ENCODE data around the gene PLA1A. TPM values are rescaled to one million over a fixed set of nuclear protein-coding genes. Genes with fewer than 3 reads are reported as not detected.
A peak's percentile ranks its signal among the peaks of the same experiment; 100 is the strongest.

PLA1A gene
- total RNA-seq, 1 donor from 2014 or later, result 1.7 TPM

DNA sequence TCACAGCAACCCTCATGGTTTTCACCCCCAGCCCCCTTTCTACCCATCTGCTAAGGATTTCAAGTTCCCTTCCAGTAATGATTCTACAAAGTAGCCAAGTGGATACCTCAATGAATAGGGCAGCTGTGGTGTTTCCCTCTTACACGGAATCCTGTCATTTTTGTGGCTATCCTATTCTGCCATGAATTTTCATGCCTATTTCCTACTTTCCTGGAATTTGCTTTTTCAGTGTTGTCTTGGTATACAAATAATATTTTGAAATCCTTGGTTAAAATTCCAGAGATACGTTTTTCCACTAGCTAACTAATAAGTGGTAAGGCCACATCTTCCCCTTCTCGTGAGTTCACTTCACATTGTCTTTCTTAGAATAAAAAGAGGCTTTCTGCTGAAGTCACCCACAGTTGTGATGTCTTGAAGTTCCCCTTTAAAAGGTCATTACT, 10.9 kb upstream of the PLA1A start:
- intact Hi-C loops (cut with DNase I), result no loop called here
- Histone ChIP-seq H3K27me3 (no peaks in the 10 kb centered on the region), H3K9me3 (no peaks in the 10 kb centered on the region), H3K27ac (no peak overlapping the region), H3K4me3 (no peak overlapping the region), H3K36me3 (no peaks in the 10 kb centered on the region), H3K4me1 (no peaks in the 10 kb centered on the region)
- TF ChIP-seq POLR2A (IDR thresholded peaks at IDR 0.05), result no peak
- TF ChIP-seq CTCF (IDR thresholded peaks at IDR 0.05), result no peak
- no peak for TF ChIP-seq POLR2AphosphoS5 (IDR thresholded peaks at IDR 0.05; ENCODE audit: insufficient read depth in 1 of 2, low read depth in 1 of 2)
- no peak for DNase-seq (ENCODE audit: extremely low spot score in 2 of 2)

DNA sequence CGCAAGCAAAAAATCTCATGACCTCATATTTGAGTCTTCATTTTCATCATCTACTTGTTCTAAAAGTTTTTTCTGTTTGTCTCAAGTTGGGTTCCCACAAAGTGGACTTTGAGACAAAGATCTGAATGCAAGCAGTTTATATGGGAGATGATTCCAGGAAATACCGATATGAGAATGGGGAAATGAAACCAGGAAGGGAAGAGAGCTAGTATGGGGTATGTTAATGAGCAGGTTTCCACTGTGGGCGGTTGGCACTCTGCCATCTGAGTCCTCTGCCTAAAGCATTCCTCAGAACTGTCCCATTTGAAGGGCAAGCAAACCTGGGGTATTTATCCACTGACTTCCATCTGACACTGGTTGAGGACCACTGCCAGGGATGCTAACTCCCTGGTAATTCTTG, 9.6 kb upstream of the PLA1A start:
- Histone ChIP-seq H3K9me3 (no peaks in the 10 kb centered on the region), H3K27ac (no peak overlapping the region), H3K36me3 (no peaks in the 10 kb centered on the region), H3K4me3 (no peak overlapping the region), H3K27me3 (no peaks in the 10 kb centered on the region), H3K4me1 (no peaks in the 10 kb centered on the region)
- DNase-seq (ENCODE audit: extremely low spot score in 2 of 2), result no peak
- TF ChIP-seq POLR2A (IDR thresholded peaks at IDR 0.05), result no peak
- no peak for TF ChIP-seq POLR2AphosphoS5 (IDR thresholded peaks at IDR 0.05; ENCODE audit: insufficient read depth in 1 of 2, low read depth in 1 of 2)
- TF ChIP-seq CTCF (IDR thresholded peaks at IDR 0.05), result no peak
- intact Hi-C loops (cut with DNase I), result no loop called here

DNA sequence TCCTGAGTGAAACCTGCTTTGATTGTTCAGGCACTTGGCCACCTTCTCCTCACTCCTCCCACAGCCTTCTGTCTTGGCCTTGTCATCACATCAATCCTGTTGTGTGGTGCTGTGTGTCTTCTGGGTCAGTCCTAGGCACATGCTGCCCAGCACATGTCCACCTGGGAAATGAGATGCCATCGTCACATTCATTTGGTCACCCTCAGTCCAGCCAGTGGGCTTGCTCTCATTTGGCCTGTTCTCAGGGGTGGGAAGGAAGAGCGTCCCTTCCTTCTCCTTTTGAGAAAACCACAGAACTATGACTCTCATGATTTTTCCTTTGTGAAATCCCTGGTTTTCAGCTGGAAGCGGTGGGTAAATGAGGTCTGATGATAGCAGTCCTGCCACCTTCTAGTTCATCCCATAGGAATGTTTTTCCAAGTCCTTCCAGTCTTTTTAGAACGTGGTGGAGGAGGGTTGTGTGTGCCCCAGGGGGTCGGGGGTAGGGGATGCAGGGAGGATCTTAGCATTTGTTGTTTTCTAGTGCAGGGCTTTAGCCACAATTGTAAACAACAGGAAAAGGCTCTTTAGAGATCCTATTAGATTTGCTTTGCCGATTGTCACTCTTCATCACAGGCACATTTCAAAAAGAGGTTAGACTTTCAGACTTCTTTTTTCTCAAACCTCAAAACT, 8.4 kb upstream of the PLA1A start:
- H3K9me3 ChIP-seq, result no peaks in the 10 kb centered on the region
- no peak overlapping the region for H3K27ac ChIP-seq
- H3K4me3 ChIP-seq, result no peak overlapping the region
- intact Hi-C loops (cut with DNase I), result no loop called here
- no peak for DNase-seq (ENCODE audit: extremely low spot score in 2 of 2)
- no peaks in the 10 kb centered on the region for H3K36me3 ChIP-seq
- no peaks in the 10 kb centered on the region for H3K27me3 ChIP-seq
- TF ChIP-seq CTCF (IDR thresholded peaks at IDR 0.05) (no peak), POLR2AphosphoS5 (IDR thresholded peaks at IDR 0.05; ENCODE audit: insufficient read depth in 1 of 2, low read depth in 1 of 2) (no peak)
- H3K4me1 ChIP-seq, result no peaks in the 10 kb centered on the region

DNA sequence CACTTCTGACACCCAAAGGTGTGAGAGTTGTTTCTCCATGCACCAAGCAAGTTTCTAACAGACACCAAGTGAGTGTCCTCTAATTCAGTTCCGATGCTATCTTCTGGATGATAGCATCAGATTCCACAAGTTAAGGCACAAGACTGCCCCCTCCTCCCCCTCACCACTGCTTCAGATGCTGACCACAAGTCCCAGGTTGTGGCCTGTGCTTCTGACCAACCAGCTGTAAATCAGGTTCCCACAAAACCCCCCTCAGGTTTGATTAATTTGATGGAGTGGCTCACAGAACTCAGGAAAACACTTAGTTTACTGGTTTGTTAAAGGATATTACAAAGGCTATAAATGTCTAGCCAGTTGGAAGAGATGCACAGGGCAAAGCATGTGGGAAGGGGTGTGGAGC, 7.0 kb upstream of the PLA1A start:
- no peak overlapping the region for H3K4me3 ChIP-seq
- TF ChIP-seq POLR2A (IDR thresholded peaks at IDR 0.05) (no peak), POLR2AphosphoS5 (IDR thresholded peaks at IDR 0.05; ENCODE audit: insufficient read depth in 1 of 2, low read depth in 1 of 2) (no peak), CTCF (IDR thresholded peaks at IDR 0.05) (no peak)
- peak in 1 of 2 donors; percentile 42 for DNase-seq (ENCODE audit: extremely low spot score in 2 of 2)
- H3K4me1 ChIP-seq, result no peaks in the 10 kb centered on the region
- no peaks in the 10 kb centered on the region for H3K36me3 ChIP-seq
- no peaks in the 10 kb centered on the region for H3K27me3 ChIP-seq
- intact Hi-C loops (cut with DNase I), result no loop called here
- H3K27ac ChIP-seq, result no peak overlapping the region
- no peaks in the 10 kb centered on the region for H3K9me3 ChIP-seq

GRCh38 chr3:119592861-119593260, 4.8 kb upstream of the PLA1A start:
- peaks cover 4% of the 10 kb centered on the region for H3K4me1 ChIP-seq
- H3K27ac ChIP-seq, result no peak overlapping the region
- DNase-seq (ENCODE audit: extremely low spot score in 2 of 2), result no peak
- no peaks in the 10 kb centered on the region for H3K27me3 ChIP-seq
- intact Hi-C loops (cut with DNase I), result no loop called here
- H3K4me3 ChIP-seq, result no peak overlapping the region
- TF ChIP-seq POLR2AphosphoS5 (IDR thresholded peaks at IDR 0.05; ENCODE audit: insufficient read depth in 1 of 2, low read depth in 1 of 2), result no peak
- H3K9me3 ChIP-seq, result no peaks in the 10 kb centered on the region
- no peaks in the 10 kb centered on the region for H3K36me3 ChIP-seq
